SU-DHL-6 (cell line): ENCODE results near the gene RPL18A.

Experiments used
- H2AFZ ChIP-seq: fragments of 200-600 bp; sonication (generic); 2 replicates; pipeline ENCODE4 v1.6.1; 2014; ENCODE audit warnings: low read depth, mild to moderate bottlenecking, moderate library complexity, mixed read lengths, antibody characterized with exemption, low read length; ENCODE audit not compliant: severe bottlenecking
- H3F3A ChIP-seq: fragments of 200-600 bp; shearing (Covaris generic); 2 replicates; pipeline ENCODE4 v1.6.0; 2016; ENCODE audit warnings: antibody characterized with exemption, mild to moderate bottlenecking; ENCODE audit not compliant: insufficient read depth
- H3K27ac ChIP-seq: fragments of 200-600 bp; sonication (generic); 2 replicates; pipeline ENCODE4 v1.5.1; 2016; ENCODE audit warnings: low read depth, mild to moderate bottlenecking, low read length, moderate library complexity, mixed read lengths
- H3K27me3 ChIP-seq: fragments of 200-600 bp; sonication (generic), shearing (Covaris generic); 2 replicates; pipeline ENCODE4 v1.6.0; 2014; ENCODE audit warnings: mild to moderate bottlenecking, low read length
- H3K36me3 ChIP-seq: fragments of 200-600 bp; sonication (generic); 2 replicates; pipeline ENCODE4 v1.6.1; 2014; ENCODE audit warnings: mild to moderate bottlenecking, low read length, mixed read lengths
- H3K4me2 ChIP-seq: fragments of 300-600, 200-600 bp; shearing (Covaris generic), sonication (generic); 2 replicates; pipeline ENCODE4 v1.6.0; 2014; ENCODE audit warnings: low read length, low read depth, mild to moderate bottlenecking; ENCODE audit not compliant: poor library complexity, severe bottlenecking
- H3K4me3 ChIP-seq: fragments of 200-600 bp; sonication (generic); 2 replicates; pipeline ENCODE4 v1.5.1; 2014; ENCODE audit warnings: antibody characterized with exemption, low read length, mild to moderate bottlenecking, mixed read lengths; ENCODE audit not compliant: insufficient read depth, poor library complexity, severe bottlenecking
- H3K79me2 ChIP-seq: fragments of 200-600 bp; sonication (generic); 2 replicates; pipeline ENCODE4 v1.6.1; 2014; ENCODE audit warnings: mild to moderate bottlenecking, low read length, moderate library complexity; ENCODE audit not compliant: insufficient read depth
- H3K9ac ChIP-seq: fragments of 200-600 bp; sonication (generic); 2 replicates; pipeline ENCODE4 v1.7.0; 2014; ENCODE audit warnings: mild to moderate bottlenecking, low read length
- H3K9me2 ChIP-seq: fragments of 200-600 bp; sonication (generic); replicated peaks from 2 replicates; pipeline ENCODE4 v1.6.1; 2014; ENCODE audit warnings: low read length; ENCODE audit not compliant: insufficient read depth
- H3K9me3 ChIP-seq: fragments of 200-600 bp; sonication (generic); 2 replicates; pipeline ENCODE4 v1.6.1; 2014; ENCODE audit warnings: low read length, mixed read lengths; ENCODE audit not compliant: insufficient read depth
- H4K20me1 ChIP-seq: fragments of 200-600 bp; sonication (generic); 2 replicates; pipeline ENCODE4 v1.6.1; 2014; ENCODE audit warnings: low read depth, mild to moderate bottlenecking, antibody characterized with exemption, low read length, moderate library complexity, mixed read lengths
- EZH2phosphoT487 ChIP-seq: fragments of 200-600 bp; sonication (generic), shearing (Covaris generic); conservative IDR thresholded peaks from 2 replicates; pipeline ENCODE4 v1.6.1; 2018; ENCODE audit warnings: mild to moderate bottlenecking, antibody characterized with exemption, low read length, moderate library complexity, mixed read lengths
- TF ChIP-seq, protein P1 (sequence below): fragments of 200-600 bp; sonication (generic); IDR thresholded peaks from one replicate; pipeline ENCODE4 v1.5.1; 2017; ENCODE audit warnings: antibody characterized with exemption, mild to moderate bottlenecking, low read length, moderate library complexity; ENCODE audit not compliant: insufficient read depth, poor library complexity, severe bottlenecking

RPL18A gene

DNA sequence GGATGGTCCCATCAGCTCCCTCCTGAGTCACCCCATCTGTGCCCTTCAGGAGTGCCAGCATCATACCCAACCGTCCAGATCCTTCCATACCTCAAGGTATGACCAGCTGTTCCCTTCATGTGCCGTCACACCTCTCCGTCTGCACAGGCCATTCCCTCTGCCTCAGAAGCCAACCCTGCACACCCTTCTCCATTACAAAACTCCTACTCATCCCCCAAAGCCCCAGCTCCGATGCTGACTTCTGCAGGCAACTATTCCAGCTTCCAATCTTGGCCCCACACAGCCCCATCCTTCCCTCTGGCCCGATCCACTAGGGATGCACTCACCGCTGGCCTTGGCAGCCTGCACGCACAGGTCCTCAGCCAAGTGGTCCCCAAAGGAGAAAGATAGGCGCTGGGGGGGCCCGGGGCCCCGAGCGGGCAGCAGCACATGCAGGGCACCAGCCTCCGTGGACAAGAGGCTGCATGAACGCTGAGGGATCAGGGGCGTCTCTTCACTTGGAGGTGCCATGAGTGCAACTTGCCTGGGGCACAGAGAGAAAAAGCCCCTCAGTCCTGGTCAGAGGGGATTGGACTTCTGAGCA is 15.7 kb upstream of the RPL18A start:
- Histone ChIP-seq H3K27me3 (no peaks in the 10 kb centered on the region), H3F3A (no peaks in the 10 kb centered on the region), H3K9me2 (no peaks in the 10 kb centered on the region), H2AFZ (no peak overlapping the region), H3K4me3 (no peak overlapping the region), H4K20me1 (no peaks in the 10 kb centered on the region), H3K79me2 (no peaks in the 10 kb centered on the region), H3K27ac (no peak overlapping the region), H3K9me3 (no peaks in the 10 kb centered on the region), H3K9ac (no peak overlapping the region), H3K4me2 (no peak overlapping the region), H3K36me3 (no peaks in the 10 kb centered on the region)
- TF ChIP-seq EZH2phosphoT487, result no peak
- TF ChIP-seq, protein P1, sequence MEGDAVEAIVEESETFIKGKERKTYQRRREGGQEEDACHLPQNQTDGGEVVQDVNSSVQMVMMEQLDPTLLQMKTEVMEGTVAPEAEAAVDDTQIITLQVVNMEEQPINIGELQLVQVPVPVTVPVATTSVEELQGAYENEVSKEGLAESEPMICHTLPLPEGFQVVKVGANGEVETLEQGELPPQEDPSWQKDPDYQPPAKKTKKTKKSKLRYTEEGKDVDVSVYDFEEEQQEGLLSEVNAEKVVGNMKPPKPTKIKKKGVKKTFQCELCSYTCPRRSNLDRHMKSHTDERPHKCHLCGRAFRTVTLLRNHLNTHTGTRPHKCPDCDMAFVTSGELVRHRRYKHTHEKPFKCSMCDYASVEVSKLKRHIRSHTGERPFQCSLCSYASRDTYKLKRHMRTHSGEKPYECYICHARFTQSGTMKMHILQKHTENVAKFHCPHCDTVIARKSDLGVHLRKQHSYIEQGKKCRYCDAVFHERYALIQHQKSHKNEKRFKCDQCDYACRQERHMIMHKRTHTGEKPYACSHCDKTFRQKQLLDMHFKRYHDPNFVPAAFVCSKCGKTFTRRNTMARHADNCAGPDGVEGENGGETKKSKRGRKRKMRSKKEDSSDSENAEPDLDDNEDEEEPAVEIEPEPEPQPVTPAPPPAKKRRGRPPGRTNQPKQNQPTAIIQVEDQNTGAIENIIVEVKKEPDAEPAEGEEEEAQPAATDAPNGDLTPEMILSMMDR, result no peak

DNA sequence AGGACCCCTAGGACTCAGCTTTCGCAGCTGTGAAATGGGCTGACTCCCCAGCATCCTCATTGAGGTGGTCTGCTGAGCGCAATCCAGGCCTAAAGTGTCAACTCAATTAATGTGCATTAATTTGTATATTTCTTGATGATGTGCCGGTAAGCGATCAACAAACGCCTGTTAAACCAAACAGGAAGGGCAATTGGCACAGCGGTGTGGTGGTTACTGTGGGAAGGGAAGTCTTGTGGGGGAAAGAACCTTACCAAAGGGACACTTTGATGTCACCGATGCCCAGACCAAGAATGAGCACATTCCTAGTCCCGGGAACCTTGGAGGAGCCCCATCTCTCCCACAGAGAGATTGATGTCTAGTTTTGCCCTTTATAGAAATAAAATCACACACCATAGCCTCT is 13.6 kb upstream of the RPL18A start:
- H3K79me2 ChIP-seq, result no peaks in the 10 kb centered on the region
- H3F3A ChIP-seq, result no peaks in the 10 kb centered on the region
- H3K36me3 ChIP-seq, result no peaks in the 10 kb centered on the region
- H3K4me2 ChIP-seq, result no peak overlapping the region
- H4K20me1 ChIP-seq, result no peaks in the 10 kb centered on the region
- no peaks in the 10 kb centered on the region for H3K27me3 ChIP-seq
- no peak for TF ChIP-seq EZH2phosphoT487
- TF ChIP-seq, protein P1, result no peak
- H3K9me3 ChIP-seq, result no peaks in the 10 kb centered on the region
- no peak overlapping the region for H2AFZ ChIP-seq
- no peaks in the 10 kb centered on the region for H3K9me2 ChIP-seq
- H3K4me3 ChIP-seq, result no peak overlapping the region
- no peak overlapping the region for H3K27ac ChIP-seq
- H3K9ac ChIP-seq, result no peak overlapping the region

DNA sequence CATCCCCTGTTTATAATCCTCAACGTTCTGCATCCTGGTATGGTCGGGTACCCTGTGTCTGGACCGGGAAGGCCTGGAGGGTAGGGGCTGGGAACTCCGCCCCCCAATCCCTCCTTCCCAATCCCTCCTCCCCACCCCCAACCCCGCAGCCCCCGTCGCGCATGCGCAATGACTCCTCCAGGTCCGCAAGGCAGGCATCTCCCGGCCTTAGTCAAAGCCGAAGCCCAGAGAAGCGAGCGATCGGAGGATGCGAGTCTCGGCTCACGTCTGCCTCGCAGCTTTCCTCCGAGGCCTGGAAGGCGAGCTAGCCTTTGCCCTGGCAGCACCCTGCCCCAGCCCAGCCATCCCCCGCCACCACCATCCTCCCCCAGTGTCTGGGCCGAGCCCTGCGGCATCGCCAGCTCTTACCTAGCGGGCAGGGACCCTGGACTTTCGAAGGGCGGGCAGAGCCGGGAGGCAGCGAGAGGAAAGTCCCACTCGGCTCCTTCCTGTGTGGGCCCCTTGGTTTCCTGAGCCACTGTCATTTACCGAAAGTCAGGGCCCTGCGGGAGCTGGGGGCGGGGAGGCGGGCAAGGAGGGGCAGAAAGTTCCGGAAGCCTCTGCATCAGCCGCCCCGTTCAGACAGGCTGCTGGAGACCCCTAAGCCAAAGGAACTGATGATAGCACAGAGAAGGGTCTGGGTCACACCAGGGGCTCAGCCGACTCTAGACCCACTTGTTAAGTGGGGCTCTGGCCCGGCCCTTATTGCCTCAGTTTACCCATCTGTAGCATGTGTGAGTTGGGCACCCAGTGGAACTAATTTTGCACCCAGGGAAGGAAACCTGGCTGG is 12.0 kb upstream of the RPL18A start, which contains the start of gene JAK3:
TSS of gene JAK3 (minus strand) at position 445 of the 829 bp plus-strand sequence. CDS start 3,565 bp downstream, outside the sequence.
- Histone ChIP-seq H3K4me3 (peak within 1 kb of the TSS; percentile 21), H3K79me2 (no peaks in the 10 kb centered on the region), H3F3A (no peaks in the 10 kb centered on the region), H3K9ac (peak within 1 kb of the TSS; percentile 48), H3K36me3 (no peaks in the 10 kb centered on the region), H3K9me2 (no peaks in the 10 kb centered on the region), H3K9me3 (no peaks in the 10 kb centered on the region), H3K27me3 (no peaks in the 10 kb centered on the region), H4K20me1 (no peaks in the 10 kb centered on the region), H2AFZ (peak within 1 kb of the TSS; percentile 61), H3K27ac (no peak within 1 kb of the TSS), H3K4me2 (peak within 1 kb of the TSS; percentile 56)
- TF ChIP-seq, protein P1, result no peak
- no peak for TF ChIP-seq EZH2phosphoT487
